GM12878 (cell line): ENCODE data around the gene CNNM2. TPM values are rescaled to one million over a fixed set of nuclear protein-coding genes. Genes with fewer than 3 reads are reported as not detected.

Source experiments
- ATAC-seq: fragments of 200-7000 bp; cut with Tn5 transposase; 3 replicates; pipeline ENCODE4 v1.9.1; 2020; ENCODE audit warnings: mild to moderate bottlenecking, moderate library complexity
- BruUV-seq: library from RNA; stranded (reverse); fragments of 400-500 nt; replicated peaks from 2 replicates; lab custom pipeline; 2021; lab: Mats Ljungman, UMichigan
- CTCF ChIA-PET: fragments of 300-600 bp; sonication (Branson Sonifier 250); formaldehyde crosslinking; extraction: SDS; loops from one replicate; lab custom pipeline; 2021; ENCODE audit warnings: inconsistent platforms; lab: Yijun Ruan, JAX
- POLR2A ChIA-PET: fragments of 350-600 bp; formaldehyde crosslinking; extraction: SDS; loops from one replicate; lab custom pipeline; 2021; ENCODE audit warnings: inconsistent platforms; lab: Charles Lee
- RAD21 ChIA-PET: fragments of 300-600 bp; sonication (Branson Sonifier 250); formaldehyde crosslinking; loops from one replicate; lab custom pipeline; 2023; ENCODE audit warnings: antibody characterized with exemption; ENCODE audit not compliant: unreplicated experiment; lab: Charles Lee
- SMC1A ChIA-PET: fragments of 300-600 bp; sonication (Branson Sonifier 250); formaldehyde crosslinking; loops from one replicate; lab custom pipeline; 2023; ENCODE audit not compliant: unreplicated experiment, uncharacterized antibody; lab: Charles Lee
- DNase-seq: peaks from one replicate; pipeline ENCODE4 v3.0.0-alpha.2; 2011; ENCODE audit warnings: low read depth, low spot score
- FAIRE-seq: peaks from 3 replicates; lab custom pipeline; 2011; peaks lifted over from hg19 to GRCh38; lab: Jason Lieb, UNC
- H2AFZ ChIP-seq: 2 replicates; pipeline ENCODE4 v1.6.0; 2011; ENCODE audit warnings: low read depth, low read length, control low read depth; ENCODE audit not compliant: control insufficient read depth
- H3K27ac ChIP-seq: 2 replicates; pipeline ENCODE4 v1.5.1; 2011; ENCODE audit warnings: control low read depth; ENCODE audit not compliant: control insufficient read depth, insufficient read depth
- H3K27me3 ChIP-seq, 2 experiments: replicated peaks in 1 of 2; 2 replicates each; pipeline versions ENCODE4 v1.6.0 to v1.6.1; 2011; ENCODE audit warnings: low read length in 1 of 2; ENCODE audit not compliant: control insufficient read depth in 2 of 2, insufficient read depth in 2 of 2
- H3K36me3 ChIP-seq, 2 experiments: 2 replicates each; pipeline ENCODE4 v1.5.1; 2011; ENCODE audit warnings: low read length in 1 of 2; ENCODE audit not compliant: control insufficient read depth in 2 of 2, insufficient read depth in 2 of 2
- H3K4me1 ChIP-seq: 2 replicates; pipeline ENCODE4 v1.6.1; 2011; ENCODE audit warnings: mild to moderate bottlenecking, low read length, moderate library complexity, mixed read lengths; ENCODE audit not compliant: control insufficient read depth, insufficient read depth
- H3K4me2 ChIP-seq: 2 replicates; pipeline ENCODE4 v1.6.0; 2011; ENCODE audit warnings: control low read depth; ENCODE audit not compliant: control insufficient read depth, insufficient read depth
- H3K4me3 ChIP-seq: fragments of 200-600 bp; sonication (generic); 2 replicates; pipeline ENCODE4 v1.5.1; 2016
- H3K79me2 ChIP-seq: 2 replicates; pipeline ENCODE4 v1.6.0; 2011; ENCODE audit warnings: low read length; ENCODE audit not compliant: control insufficient read depth, insufficient read depth
- H3K9ac ChIP-seq: 2 replicates; pipeline ENCODE4 v1.8.0; 2011; ENCODE audit warnings: low read length, control low read depth, mixed read lengths; ENCODE audit not compliant: control insufficient read depth, insufficient read depth
- H3K9me3 ChIP-seq: replicated peaks from 3 replicates; pipeline ENCODE4 v1.5.1; 2011; ENCODE audit warnings: mild to moderate bottlenecking, low read length; ENCODE audit not compliant: control insufficient read depth, insufficient read depth
- H4K20me1 ChIP-seq: 2 replicates; pipeline ENCODE4 v1.6.0; 2011; ENCODE audit not compliant: control insufficient read depth, insufficient read depth
- CBX5 ChIP-seq: sonication (generic); IDR thresholded peaks from 2 replicates; pipeline ENCODE4 v1.6.1; 2016; ENCODE audit warnings: low read depth, moderate library complexity, mild to moderate bottlenecking, inconsistent platforms
- CEBPB ChIP-seq, 2 experiments: fragments of 150-350 bp in 1 of 2; IDR thresholded peaks; 2 replicates each; pipeline ENCODE4 v1.6.1; 2012 to 2014; ENCODE audit warnings: low read depth in 2 of 2, low read length in 2 of 2, borderline replicate concordance in 1 of 2, inconsistent platforms in 1 of 2
- HDGF ChIP-seq: fragments of 450-650 bp; IDR thresholded peaks from 2 replicates; pipeline ENCODE4 v1.6.1; 2016; ENCODE audit warnings: antibody characterized with exemption
- MTA2 ChIP-seq: fragments of 450-650 bp; IDR thresholded peaks from 2 replicates; pipeline ENCODE4 v1.6.1; 2016; ENCODE audit warnings: low read depth, mild to moderate bottlenecking, moderate library complexity
- MXI1 ChIP-seq: fragments of 150-350 bp; IDR thresholded peaks from 2 replicates; pipeline ENCODE4 v1.6.1; 2011; ENCODE audit warnings: low read depth, mild to moderate bottlenecking, inconsistent platforms, low read length, improper control_type of control experiment
- MYC ChIP-seq: IDR thresholded peaks from 2 replicates; pipeline ENCODE4 v1.6.1; 2011; ENCODE audit warnings: mild to moderate bottlenecking, low read length, moderate library complexity, inconsistent platforms; ENCODE audit not compliant: insufficient read depth, insufficient replicate concordance, insufficient read length, severe bottlenecking
- RCOR1 ChIP-seq: conservative IDR thresholded peaks from 2 replicates; pipeline ENCODE4 v1.6.1; 2012; ENCODE audit warnings: low read depth, low read length, improper control_type of control experiment
- RELB ChIP-seq: fragments of 450-650 bp; IDR thresholded peaks from 2 replicates; pipeline ENCODE4 v1.6.1; 2017; ENCODE audit warnings: low read depth, mild to moderate bottlenecking, moderate library complexity
- SMAD5 ChIP-seq: IDR thresholded peaks from 2 replicates; pipeline ENCODE4 v1.6.1; 2016; ENCODE audit warnings: antibody characterized with exemption, low read depth
- SMARCA5 ChIP-seq: fragments of 450-650 bp; IDR thresholded peaks from 2 replicates; pipeline ENCODE4 v1.6.1; 2017; ENCODE audit warnings: mild to moderate bottlenecking
- SRF ChIP-seq, 2 experiments: IDR thresholded peaks; 2 replicates each; pipeline ENCODE4 v1.6.1; 2011; ENCODE audit warnings: low read depth in 2 of 2, low read length in 2 of 2, mild to moderate bottlenecking in 1 of 2, moderate library complexity in 1 of 2
- STAT3 ChIP-seq: IDR thresholded peaks from 2 replicates; pipeline ENCODE4 v1.6.1; 2011; ENCODE audit warnings: low read depth, low read length, improper control_type of control experiment
- TARDBP ChIP-seq: IDR thresholded peaks from 2 replicates; pipeline ENCODE4 v1.6.1; 2016; ENCODE audit warnings: borderline replicate concordance
- TCF7 ChIP-seq: IDR thresholded peaks from 2 replicates; pipeline ENCODE4 v1.6.1; 2014; ENCODE audit warnings: antibody characterized with exemption, borderline replicate concordance
- ZBTB40 ChIP-seq: fragments of 450-650 bp; IDR thresholded peaks from 2 replicates; pipeline ENCODE4 v1.6.1; 2016; ENCODE audit warnings: mild to moderate bottlenecking, moderate library complexity, borderline replicate concordance
- ZNF384 ChIP-seq: IDR thresholded peaks from 2 replicates; pipeline ENCODE4 v1.6.1; 2012; ENCODE audit warnings: low read depth, mild to moderate bottlenecking, low read length, improper control_type of control experiment, borderline replicate concordance
- WGBS: methylation state at CpG from one replicate; pipeline ENCODE4 v1.1.6; 2016; ENCODE audit warnings: low lambda C conversion rate; ENCODE audit not compliant: insufficient replicate concordance, insufficient coverage; ENCODE audit errors: missing lambda C conversion rate; 5-methylcytosine and 5-hydroxymethylcytosine counted together
- in situ Hi-C: fragments of 300-500 bp; cut with MboI; formaldehyde crosslinking; loops from 9 replicates; pipeline ENCODE4 v1.14.3; 2018; ENCODE audit warnings: mixed read lengths
- intact Hi-C: fragments of 100-400 bp; cut with micrococcal nuclease; formaldehyde crosslinking; loops from one replicate; pipeline ENCODE4 v1.14.2; 2022; ENCODE audit not compliant: unreplicated experiment
- polyA plus RNA-seq, 11 experiments: library from polyadenylated mRNA; depleted of rRNA in 4 of 11; unstranded in 6 of 11; stranded (reverse) in 5 of 11; fragments of >200 nt; fragmentation: Nextera tagmentation in 4 of 11; fragmentation: Illumina TruSeq in 1 of 11; extraction: Ambion mirVana in 4 of 11; extraction: Trizol in 1 of 11; gene quantifications; 1 replicate in 1 of 11; 2 replicates in 10 of 11; pipeline versions ENCODE4 v1.2.1 to v1.2.3, GENCODE V29; 2011 to 2016; ENCODE audit warnings: inconsistent platforms in 2 of 11, missing spikeins in 2 of 11, low read depth in 1 of 11
- total RNA-seq, 4 experiments: library from RNA; depleted of rRNA in 3 of 4; stranded (reverse); fragments of >200 nt in 3 of 4; fragmentation: Illumina TruSeq in 1 of 4; extraction: Trizol in 1 of 4; gene quantifications; 2 replicates each; pipeline versions ENCODE4 v1.2.1 to v1.2.3, GENCODE V29; 2013 to 2021

Gene CNNM2
- total and polyA plus RNA-seq, 10 of the 15 experiments (the other 5 are each of a cell fraction or from before 2014, with no cell fraction given), result 0.18 to 7.3 (median 2.5) TPM

- ChIA-PET SMC1A (interaction anchor here (2.9 to 3.0 kb wide), 2 partner anchors 143 to 158 kb away, joined by 8 to 12 read pairs; partner anchors contain the start of gene CNNM2), RAD21 (interaction anchor here (1.0 kb wide), 1 partner anchor 143 kb away, joined by 3 read pairs; the partner anchor contains the start of gene CNNM2), POLR2A (interaction anchor here (2.0 kb wide), 1 partner anchor 143 kb away, joined by 4 read pairs; the partner anchor contains the start of gene CNNM2), CTCF (no interaction called here)
- no peak for TF ChIP-seq ZBTB40
- no peak for TF ChIP-seq RELB
- TF ChIP-seq MTA2, result no peak
- no peak for TF ChIP-seq HDGF
- TF ChIP-seq MYC, result no peak
- no peak for TF ChIP-seq CEBPB (IDR thresholded peaks at IDR 0.05; ENCODE audit: borderline replicate concordance in 1 of 2, low read depth in 2 of 2, low read length in 2 of 2)
- no peak for TF ChIP-seq MXI1
- no peak for TF ChIP-seq SMAD5
- TF ChIP-seq TCF7, result no peak
- TF ChIP-seq CBX5, result no peak
- no peak for TF ChIP-seq RCOR1
- TF ChIP-seq SMARCA5, result no peak
- no peak for TF ChIP-seq TARDBP
- TF ChIP-seq STAT3, result no peak
- no peak for TF ChIP-seq ZNF384
- no peak for TF ChIP-seq SRF (IDR thresholded peaks at IDR 0.05; ENCODE audit: low read depth in 2 of 2, low read length in 2 of 2)
- H3K4me1 ChIP-seq, result no peaks in the 10 kb centered on the region
- no peaks in the 10 kb centered on the region; a peak in 1 of 4 replicates for H3K36me3 ChIP-seq
- ATAC-seq, result no peak
- no peak for DNase-seq
- no peak overlapping the region for H3K9ac ChIP-seq
- in situ Hi-C loops (no loop called here), intact Hi-C loops (loop anchor here (10.0 kb wide), 1 partner anchor 336 kb away; no protein-coding TSS in a partner anchor)
- H3K9me3 ChIP-seq, result no peaks in the 10 kb centered on the region
- H3K79me2 ChIP-seq, result no peaks in the 10 kb centered on the region
- no peaks in the 10 kb centered on the region for H4K20me1 ChIP-seq
- no peak for FAIRE-seq
- WGBS, result 50% methylated on average over 2 of the region's 2 CpGs
- no peak overlapping the region for H3K4me2 ChIP-seq
- BruUV-seq, result no TSS peak
- no peak overlapping the region for H2AFZ ChIP-seq
- H3K27ac ChIP-seq, result no peak overlapping the region
- H3K27me3 ChIP-seq, result no peaks in the 10 kb centered on the region
- H3K4me3 ChIP-seq, result no peak overlapping the region
These were observed 142.5 kb downstream of the CNNM2 start for GRCh38 chr10:103060575-103060974.
